ENCODE results near the gene KIAA1217. TPM values are rescaled to one million over a fixed set of nuclear protein-coding genes. Genes with fewer than 3 reads are reported as not detected.

Gene KIAA1217
- total RNA-seq, 1 experiment from 2014 or later, result 23.4 TPM

DNA sequence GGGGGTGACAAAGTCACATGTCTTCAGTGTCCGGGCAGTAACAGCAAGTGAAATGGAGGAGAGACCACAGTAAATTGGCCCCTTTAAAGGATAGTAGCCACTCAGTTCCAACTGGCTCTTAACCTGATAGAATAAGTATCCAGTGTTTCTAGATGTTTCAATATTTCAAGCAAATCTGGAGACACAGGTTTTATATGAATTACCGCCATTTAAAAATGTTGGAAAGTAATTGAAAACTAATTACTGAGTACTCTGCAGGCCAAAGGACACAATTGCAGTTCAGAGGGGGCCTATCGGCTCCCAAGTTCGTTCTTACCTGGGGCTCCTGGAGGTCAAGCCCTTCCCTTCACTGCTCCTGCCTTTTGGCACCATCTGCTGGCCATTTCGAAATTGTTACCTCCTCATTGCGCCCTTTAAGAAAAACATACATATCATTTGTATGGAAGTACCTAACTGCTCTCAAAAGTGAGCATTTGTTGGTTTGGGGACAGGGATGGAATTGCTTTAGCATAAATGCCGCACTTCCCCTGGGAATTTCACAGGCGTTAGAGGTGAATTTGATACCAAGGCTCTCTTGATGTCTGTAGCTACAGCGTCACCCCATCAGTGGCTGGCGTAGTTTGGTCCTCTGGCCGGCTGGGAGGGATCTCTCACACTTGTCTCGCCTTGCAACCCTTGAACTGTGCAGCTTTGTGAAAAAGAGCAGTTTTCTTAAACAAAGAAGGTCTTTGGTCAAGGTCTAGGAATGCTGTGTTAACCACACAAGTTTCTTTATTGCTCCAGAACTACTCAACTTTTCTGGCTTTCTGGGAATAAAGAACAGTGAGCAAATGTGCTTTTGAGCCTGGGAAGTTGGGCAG, 294.8 kb downstream of the KIAA1217 start:
- H3K4me3 Mint-ChIP-seq, result no peak overlapping the region
- ATAC-seq, result peak; percentile 97
- DNase-seq (ENCODE audit: low spot score), result peak; percentile 74
- TF ChIP-seq EMX1 (CRISPR knock-in tag; IDR thresholded peaks at IDR 0.05), result 0 out of 2 replicates have a peak, but pooled peaks have one; percentile 62
- TF ChIP-seq PRRX2 (CRISPR knock-in tag; IDR thresholded peaks at IDR 0.05), result 0 out of 2 replicates have a peak, but pooled peaks have one; percentile 15
- TF ChIP-seq, protein P1, sequence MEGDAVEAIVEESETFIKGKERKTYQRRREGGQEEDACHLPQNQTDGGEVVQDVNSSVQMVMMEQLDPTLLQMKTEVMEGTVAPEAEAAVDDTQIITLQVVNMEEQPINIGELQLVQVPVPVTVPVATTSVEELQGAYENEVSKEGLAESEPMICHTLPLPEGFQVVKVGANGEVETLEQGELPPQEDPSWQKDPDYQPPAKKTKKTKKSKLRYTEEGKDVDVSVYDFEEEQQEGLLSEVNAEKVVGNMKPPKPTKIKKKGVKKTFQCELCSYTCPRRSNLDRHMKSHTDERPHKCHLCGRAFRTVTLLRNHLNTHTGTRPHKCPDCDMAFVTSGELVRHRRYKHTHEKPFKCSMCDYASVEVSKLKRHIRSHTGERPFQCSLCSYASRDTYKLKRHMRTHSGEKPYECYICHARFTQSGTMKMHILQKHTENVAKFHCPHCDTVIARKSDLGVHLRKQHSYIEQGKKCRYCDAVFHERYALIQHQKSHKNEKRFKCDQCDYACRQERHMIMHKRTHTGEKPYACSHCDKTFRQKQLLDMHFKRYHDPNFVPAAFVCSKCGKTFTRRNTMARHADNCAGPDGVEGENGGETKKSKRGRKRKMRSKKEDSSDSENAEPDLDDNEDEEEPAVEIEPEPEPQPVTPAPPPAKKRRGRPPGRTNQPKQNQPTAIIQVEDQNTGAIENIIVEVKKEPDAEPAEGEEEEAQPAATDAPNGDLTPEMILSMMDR (IDR thresholded peaks at IDR 0.05), result peak; percentile 56
- TF ChIP-seq JUN (CRISPR knock-in tag; IDR thresholded peaks at IDR 0.05), result no peak
- ChIA-PET POLR2A (no interaction called here), CTCF (interaction anchor here (0.6 to 1.4 kb wide), 11 partner anchors 9 to 511 kb away, joined by 3 to 6 read pairs (median 3); no protein-coding TSS in a partner anchor)
- H3K4me1 Mint-ChIP-seq, result peaks cover 8% of the 10 kb centered on the region
- no peaks in the 10 kb centered on the region for H3K27me3 Mint-ChIP-seq (ENCODE audit: low read depth)
- no peaks in the 10 kb centered on the region for H3K9me3 Mint-ChIP-seq
- peak overlapping the region; percentile 44; the same call in 1 of the 2 replicates for H3K27ac Mint-ChIP-seq
- H3K36me3 Mint-ChIP-seq, result peaks cover 14% of the 10 kb centered on the region; the same call in 1 of the 2 replicates

DNA sequence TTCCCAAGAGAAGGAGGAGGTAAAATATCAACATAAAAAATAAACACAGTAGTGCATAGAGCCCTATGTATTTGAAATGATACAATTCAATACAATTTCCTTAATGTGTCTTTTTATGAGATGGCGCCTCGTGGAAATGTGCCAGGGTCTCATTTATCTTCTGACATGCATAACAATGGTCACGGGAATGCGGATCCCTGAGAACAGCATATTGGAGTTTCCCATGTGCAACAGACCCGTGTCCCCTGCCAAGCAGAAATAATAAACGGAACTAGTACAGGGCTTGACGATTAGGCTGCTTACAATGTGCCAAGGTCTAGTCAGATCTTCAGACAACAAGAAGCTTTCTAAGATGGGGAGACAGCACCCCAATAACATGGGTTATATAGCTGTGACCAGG, 296.8 kb downstream of the KIAA1217 start:
- H3K4me1 Mint-ChIP-seq, result peaks cover 5% of the 10 kb centered on the region
- H3K27me3 Mint-ChIP-seq (ENCODE audit: low read depth), result no peaks in the 10 kb centered on the region
- TF ChIP-seq ZNF423 (CRISPR knock-in tag; IDR thresholded peaks at IDR 0.05) (no peak), FOXJ3 (CRISPR knock-in tag; IDR thresholded peaks at IDR 0.05; ENCODE audit: borderline replicate concordance) (no peak), ZNF671 (CRISPR knock-in tag; IDR thresholded peaks at IDR 0.05) (no peak), ESRRA (CRISPR knock-in tag; IDR thresholded peaks at IDR 0.05; ENCODE audit: borderline replicate concordance) (no peak), ZNF396 (CRISPR knock-in tag; IDR thresholded peaks at IDR 0.05; ENCODE audit: borderline replicate concordance) (no peak), IRF2 (CRISPR knock-in tag; IDR thresholded peaks at IDR 0.05; ENCODE audit: borderline replicate concordance, low read depth) (no peak), SP1 (CRISPR knock-in tag; conservative IDR thresholded peaks at IDR 0.05) (no peak), SOX15 (CRISPR knock-in tag; IDR thresholded peaks at IDR 0.05) (no peak)
- TF ChIP-seq, protein P2, sequence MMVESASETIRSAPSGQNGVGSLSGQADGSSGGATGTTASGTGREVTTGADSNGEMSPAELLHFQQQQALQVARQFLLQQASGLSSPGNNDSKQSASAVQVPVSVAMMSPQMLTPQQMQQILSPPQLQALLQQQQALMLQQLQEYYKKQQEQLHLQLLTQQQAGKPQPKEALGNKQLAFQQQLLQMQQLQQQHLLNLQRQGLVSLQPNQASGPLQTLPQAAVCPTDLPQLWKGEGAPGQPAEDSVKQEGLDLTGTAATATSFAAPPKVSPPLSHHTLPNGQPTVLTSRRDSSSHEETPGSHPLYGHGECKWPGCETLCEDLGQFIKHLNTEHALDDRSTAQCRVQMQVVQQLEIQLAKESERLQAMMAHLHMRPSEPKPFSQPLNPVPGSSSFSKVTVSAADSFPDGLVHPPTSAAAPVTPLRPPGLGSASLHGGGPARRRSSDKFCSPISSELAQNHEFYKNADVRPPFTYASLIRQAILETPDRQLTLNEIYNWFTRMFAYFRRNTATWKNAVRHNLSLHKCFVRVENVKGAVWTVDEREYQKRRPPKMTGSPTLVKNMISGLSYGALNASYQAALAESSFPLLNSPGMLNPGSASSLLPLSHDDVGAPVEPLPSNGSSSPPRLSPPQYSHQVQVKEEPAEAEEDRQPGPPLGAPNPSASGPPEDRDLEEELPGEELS (CRISPR knock-in tag; IDR thresholded peaks at IDR 0.05), result no peak
- ATAC-seq, result no peak
- no peak overlapping the region for H3K27ac Mint-ChIP-seq
- POLR2A ChIA-PET, result no interaction called here
- no peak for DNase-seq (ENCODE audit: low spot score)
- no peaks in the 10 kb centered on the region for H3K9me3 Mint-ChIP-seq
- CTCF ChIA-PET, result no interaction called here
- peaks cover 14% of the 10 kb centered on the region; the same call in 1 of the 2 replicates for H3K36me3 Mint-ChIP-seq
- no peak overlapping the region for H3K4me3 Mint-ChIP-seq

DNA sequence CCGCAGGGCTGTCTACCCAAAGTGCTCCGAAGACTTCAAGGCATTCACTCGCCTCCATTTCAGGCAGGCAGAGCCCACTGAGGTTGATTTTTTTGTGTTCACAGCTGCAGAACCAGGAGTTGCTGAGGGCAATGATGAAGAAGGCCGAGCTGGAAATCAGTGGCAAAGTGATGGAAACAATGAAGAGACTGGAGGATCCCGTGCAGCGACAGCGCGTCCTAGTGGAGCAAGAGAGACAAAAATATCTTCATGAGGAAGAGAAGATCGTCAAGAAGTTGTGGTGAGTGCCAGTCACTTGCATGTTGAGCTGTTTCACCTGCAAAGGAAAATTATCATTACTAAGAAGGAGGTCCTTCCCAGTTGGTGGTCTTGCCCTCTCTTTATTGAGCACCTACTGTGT, 304.2 kb downstream of the KIAA1217 start:
- no peaks in the 10 kb centered on the region for H3K36me3 Mint-ChIP-seq
- H3K4me3 Mint-ChIP-seq, result no peak overlapping the region
- POLR2A ChIA-PET, result interaction anchor here (0.7 kb wide), 1 partner anchor 39 kb away, joined by 3 read pairs; no protein-coding TSS in a partner anchor
- H3K27me3 Mint-ChIP-seq (ENCODE audit: low read depth), result no peaks in the 10 kb centered on the region
- H3K27ac Mint-ChIP-seq, result no peak overlapping the region
- H3K9me3 Mint-ChIP-seq, result no peaks in the 10 kb centered on the region
- no peaks in the 10 kb centered on the region for H3K4me1 Mint-ChIP-seq
- DNase-seq (ENCODE audit: low spot score) (peak; percentile 34), ATAC-seq (peak; percentile 47)
- CTCF ChIA-PET, result interaction anchor here (0.6 to 1.6 kb wide), 14 partner anchors 9 to 1355 kb away, joined by 3 to 7 read pairs (median 4); no protein-coding TSS in a partner anchor
- TF ChIP-seq ZNF317 (CRISPR knock-in tag; IDR thresholded peaks at IDR 0.05; ENCODE audit: borderline replicate concordance, low read depth), result no peak
- TF ChIP-seq, protein P3, sequence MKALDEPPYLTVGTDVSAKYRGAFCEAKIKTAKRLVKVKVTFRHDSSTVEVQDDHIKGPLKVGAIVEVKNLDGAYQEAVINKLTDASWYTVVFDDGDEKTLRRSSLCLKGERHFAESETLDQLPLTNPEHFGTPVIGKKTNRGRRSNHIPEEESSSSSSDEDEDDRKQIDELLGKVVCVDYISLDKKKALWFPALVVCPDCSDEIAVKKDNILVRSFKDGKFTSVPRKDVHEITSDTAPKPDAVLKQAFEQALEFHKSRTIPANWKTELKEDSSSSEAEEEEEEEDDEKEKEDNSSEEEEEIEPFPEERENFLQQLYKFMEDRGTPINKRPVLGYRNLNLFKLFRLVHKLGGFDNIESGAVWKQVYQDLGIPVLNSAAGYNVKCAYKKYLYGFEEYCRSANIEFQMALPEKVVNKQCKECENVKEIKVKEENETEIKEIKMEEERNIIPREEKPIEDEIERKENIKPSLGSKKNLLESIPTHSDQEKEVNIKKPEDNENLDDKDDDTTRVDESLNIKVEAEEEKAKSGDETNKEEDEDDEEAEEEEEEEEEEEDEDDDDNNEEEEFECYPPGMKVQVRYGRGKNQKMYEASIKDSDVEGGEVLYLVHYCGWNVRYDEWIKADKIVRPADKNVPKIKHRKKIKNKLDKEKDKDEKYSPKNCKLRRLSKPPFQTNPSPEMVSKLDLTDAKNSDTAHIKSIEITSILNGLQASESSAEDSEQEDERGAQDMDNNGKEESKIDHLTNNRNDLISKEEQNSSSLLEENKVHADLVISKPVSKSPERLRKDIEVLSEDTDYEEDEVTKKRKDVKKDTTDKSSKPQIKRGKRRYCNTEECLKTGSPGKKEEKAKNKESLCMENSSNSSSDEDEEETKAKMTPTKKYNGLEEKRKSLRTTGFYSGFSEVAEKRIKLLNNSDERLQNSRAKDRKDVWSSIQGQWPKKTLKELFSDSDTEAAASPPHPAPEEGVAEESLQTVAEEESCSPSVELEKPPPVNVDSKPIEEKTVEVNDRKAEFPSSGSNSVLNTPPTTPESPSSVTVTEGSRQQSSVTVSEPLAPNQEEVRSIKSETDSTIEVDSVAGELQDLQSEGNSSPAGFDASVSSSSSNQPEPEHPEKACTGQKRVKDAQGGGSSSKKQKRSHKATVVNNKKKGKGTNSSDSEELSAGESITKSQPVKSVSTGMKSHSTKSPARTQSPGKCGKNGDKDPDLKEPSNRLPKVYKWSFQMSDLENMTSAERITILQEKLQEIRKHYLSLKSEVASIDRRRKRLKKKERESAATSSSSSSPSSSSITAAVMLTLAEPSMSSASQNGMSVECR (CRISPR knock-in tag; IDR thresholded peaks at IDR 0.05; ENCODE audit: borderline replicate concordance), result no peak
- no peak for TF ChIP-seq MXD4 (CRISPR knock-in tag; IDR thresholded peaks at IDR 0.05; ENCODE audit: borderline replicate concordance)
- TF ChIP-seq, protein P4, sequence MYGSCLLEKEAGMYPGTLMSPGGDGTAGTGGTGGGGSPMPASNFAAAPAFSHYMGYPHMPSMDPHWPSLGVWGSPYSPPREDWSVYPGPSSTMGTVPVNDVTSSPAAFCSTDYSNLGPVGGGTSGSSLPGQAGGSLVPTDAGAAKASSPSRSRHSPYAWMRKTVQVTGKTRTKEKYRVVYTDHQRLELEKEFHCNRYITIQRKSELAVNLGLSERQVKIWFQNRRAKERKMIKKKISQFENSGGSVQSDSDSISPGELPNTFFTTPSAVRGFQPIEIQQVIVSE (CRISPR knock-in tag; IDR thresholded peaks at IDR 0.05; ENCODE audit: borderline replicate concordance), result no peak
- TF ChIP-seq, protein P5, sequence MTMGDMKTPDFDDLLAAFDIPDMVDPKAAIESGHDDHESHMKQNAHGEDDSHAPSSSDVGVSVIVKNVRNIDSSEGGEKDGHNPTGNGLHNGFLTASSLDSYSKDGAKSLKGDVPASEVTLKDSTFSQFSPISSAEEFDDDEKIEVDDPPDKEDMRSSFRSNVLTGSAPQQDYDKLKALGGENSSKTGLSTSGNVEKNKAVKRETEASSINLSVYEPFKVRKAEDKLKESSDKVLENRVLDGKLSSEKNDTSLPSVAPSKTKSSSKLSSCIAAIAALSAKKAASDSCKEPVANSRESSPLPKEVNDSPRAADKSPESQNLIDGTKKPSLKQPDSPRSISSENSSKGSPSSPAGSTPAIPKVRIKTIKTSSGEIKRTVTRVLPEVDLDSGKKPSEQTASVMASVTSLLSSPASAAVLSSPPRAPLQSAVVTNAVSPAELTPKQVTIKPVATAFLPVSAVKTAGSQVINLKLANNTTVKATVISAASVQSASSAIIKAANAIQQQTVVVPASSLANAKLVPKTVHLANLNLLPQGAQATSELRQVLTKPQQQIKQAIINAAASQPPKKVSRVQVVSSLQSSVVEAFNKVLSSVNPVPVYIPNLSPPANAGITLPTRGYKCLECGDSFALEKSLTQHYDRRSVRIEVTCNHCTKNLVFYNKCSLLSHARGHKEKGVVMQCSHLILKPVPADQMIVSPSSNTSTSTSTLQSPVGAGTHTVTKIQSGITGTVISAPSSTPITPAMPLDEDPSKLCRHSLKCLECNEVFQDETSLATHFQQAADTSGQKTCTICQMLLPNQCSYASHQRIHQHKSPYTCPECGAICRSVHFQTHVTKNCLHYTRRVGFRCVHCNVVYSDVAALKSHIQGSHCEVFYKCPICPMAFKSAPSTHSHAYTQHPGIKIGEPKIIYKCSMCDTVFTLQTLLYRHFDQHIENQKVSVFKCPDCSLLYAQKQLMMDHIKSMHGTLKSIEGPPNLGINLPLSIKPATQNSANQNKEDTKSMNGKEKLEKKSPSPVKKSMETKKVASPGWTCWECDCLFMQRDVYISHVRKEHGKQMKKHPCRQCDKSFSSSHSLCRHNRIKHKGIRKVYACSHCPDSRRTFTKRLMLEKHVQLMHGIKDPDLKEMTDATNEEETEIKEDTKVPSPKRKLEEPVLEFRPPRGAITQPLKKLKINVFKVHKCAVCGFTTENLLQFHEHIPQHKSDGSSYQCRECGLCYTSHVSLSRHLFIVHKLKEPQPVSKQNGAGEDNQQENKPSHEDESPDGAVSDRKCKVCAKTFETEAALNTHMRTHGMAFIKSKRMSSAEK (CRISPR knock-in tag; IDR thresholded peaks at IDR 0.05; ENCODE audit: borderline replicate concordance), result no peak
